Caco-2 (cell line): ENCODE measurements around the gene KIRREL3. TPM values are rescaled to one million over a fixed set of nuclear protein-coding genes. Genes with fewer than 3 reads are reported as not detected.

Experiments
- BruUV-seq: library from RNA; stranded (reverse); fragments of 400-500 nt; replicated peaks from 2 replicates; lab custom pipeline; 2021; lab: Mats Ljungman, UMichigan
- CTCF ChIA-PET: fragments of 300-600 bp; sonication (Branson Sonifier 250); formaldehyde crosslinking; loops from one replicate; lab custom pipeline; 2022; ENCODE audit warnings: antibody characterized with exemption; lab: Charles Lee
- POLR2A ChIA-PET: fragments of 300-600 bp; sonication (Branson Sonifier 250); formaldehyde crosslinking; loops from one replicate; lab custom pipeline; 2022; ENCODE audit warnings: antibody characterized with exemption; lab: Charles Lee
- DNase-seq, 2 experiments: peaks; one replicate each; pipeline versions ENCODE4 v3.0.0 to v3.0.0-alpha.2; 2020 to 2022
- H3K27me3 ChIP-seq: replicated peaks from 2 replicates; pipeline ENCODE4 v1.6.0; 2011; ENCODE audit warnings: low read length; ENCODE audit not compliant: control insufficient read depth, insufficient read depth
- H3K36me3 ChIP-seq: 2 replicates; pipeline ENCODE4 v1.5.1; 2011; ENCODE audit warnings: low read length; ENCODE audit not compliant: control insufficient read depth, insufficient read depth
- H3K4me1 ChIP-seq: fragments of 250-450 bp; sonication (Bioruptor Pico); 2 replicates; pipeline ENCODE4 v1.5.1; 2020; ENCODE audit warnings: mild to moderate bottlenecking
- H3K4me3 ChIP-seq: 2 replicates; pipeline ENCODE4 v1.5.1; 2011; ENCODE audit warnings: low read depth, mild to moderate bottlenecking, control low read depth, low read length
- H3K9me3 ChIP-seq: fragments of 250-450 bp; sonication (Bioruptor Pico); 2 replicates; pipeline ENCODE4 v1.5.1; 2020; ENCODE audit warnings: mild to moderate bottlenecking, moderate library complexity
- H3K27ac Mint-ChIP-seq: one replicate; pipeline ENCODE4 v1.8.0; 2022; ENCODE audit warnings: mixed read lengths; ENCODE audit not compliant: unreplicated experiment
- H3K27me3 Mint-ChIP-seq: one replicate; pipeline ENCODE4 v1.8.0; 2022; ENCODE audit warnings: mixed read lengths; ENCODE audit not compliant: insufficient read depth, unreplicated experiment
- H3K36me3 Mint-ChIP-seq: one replicate; pipeline ENCODE4 v1.8.0; 2022; ENCODE audit warnings: mild to moderate bottlenecking, mixed read lengths; ENCODE audit not compliant: insufficient read depth, unreplicated experiment
- H3K4me1 Mint-ChIP-seq: one replicate; pipeline ENCODE4 v1.8.0; 2022; ENCODE audit warnings: low read depth, mixed read lengths; ENCODE audit not compliant: unreplicated experiment
- H3K4me3 Mint-ChIP-seq: one replicate; pipeline ENCODE4 v1.8.0; 2022; ENCODE audit warnings: mild to moderate bottlenecking, moderate library complexity, mixed read lengths; ENCODE audit not compliant: unreplicated experiment
- H3K9me3 Mint-ChIP-seq: one replicate; pipeline ENCODE4 v1.8.0; 2022; ENCODE audit warnings: mixed read lengths; ENCODE audit not compliant: unreplicated experiment
- intact Hi-C: fragments of 100-400 bp; cut with micrococcal nuclease; formaldehyde crosslinking; loops from one replicate; pipeline ENCODE4 v1.10.0; 2022; ENCODE audit not compliant: unreplicated experiment
- total RNA-seq: library from RNA; stranded (reverse); gene quantifications from 2 replicates; pipeline ENCODE4 v1.2.3, GENCODE V29; 2022
- TF ChIP-seq, protein P1 (sequence below), 2 experiments: fragments of 200-600 bp in 1 of 2; IDR thresholded peaks; 1 replicate in 1 of 2; 2 replicates in 1 of 2; pipeline versions ENCODE4 v1.5.1 to v1.8.0; 2011 to 2022; ENCODE audit warnings: antibody characterized with exemption in 1 of 2, control low read depth in 1 of 2, inconsistent platforms in 1 of 2, low read depth in 1 of 2, low read length in 1 of 2, mild to moderate bottlenecking in 1 of 2, moderate library complexity in 1 of 2; ENCODE audit not compliant: insufficient read depth in 1 of 2, severe bottlenecking in 1 of 2, unreplicated experiment in 1 of 2

KIRREL3 gene
- total RNA-seq, 1 experiment from 2014 or later, result not detected

DNA sequence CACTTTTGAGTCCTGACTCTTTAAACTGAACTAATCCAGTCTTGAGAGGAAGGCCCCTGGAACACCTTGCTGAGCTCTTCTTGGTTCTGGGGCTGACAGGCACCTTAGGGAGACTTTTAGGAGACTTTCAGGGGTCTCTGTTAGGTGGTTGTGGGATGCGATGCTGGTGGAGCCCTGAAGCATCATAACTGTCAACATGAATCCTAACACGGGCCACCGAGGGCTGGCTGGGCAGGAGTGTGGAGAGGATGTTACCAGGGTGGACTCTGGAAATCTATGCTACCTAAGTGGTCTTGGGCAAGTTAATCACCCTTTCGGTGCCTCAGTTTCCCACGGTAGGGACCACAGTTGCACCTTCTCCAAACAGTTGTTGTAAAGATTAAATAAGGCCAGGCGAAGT is 538.6 kb downstream of the KIRREL3 start:
- H3K4me3 ChIP-seq, result no peak overlapping the region
- no peak for DNase-seq
- Mint-ChIP-seq H3K9me3 (peaks cover 11% of the 10 kb centered on the region), H3K27ac (no peak overlapping the region), H3K27me3 (peaks cover 41% of the 10 kb centered on the region), H3K36me3 (no peaks in the 10 kb centered on the region), H3K4me1 (no peaks in the 10 kb centered on the region), H3K4me3 (no peak overlapping the region)
- ChIA-PET POLR2A (no interaction called here), CTCF (interaction anchor here (1.5 kb wide), 1 partner anchor 19 kb away, joined by 4 read pairs; no protein-coding TSS in a partner anchor)
- BruUV-seq, result no TSS peak
- TF ChIP-seq, protein P1, sequence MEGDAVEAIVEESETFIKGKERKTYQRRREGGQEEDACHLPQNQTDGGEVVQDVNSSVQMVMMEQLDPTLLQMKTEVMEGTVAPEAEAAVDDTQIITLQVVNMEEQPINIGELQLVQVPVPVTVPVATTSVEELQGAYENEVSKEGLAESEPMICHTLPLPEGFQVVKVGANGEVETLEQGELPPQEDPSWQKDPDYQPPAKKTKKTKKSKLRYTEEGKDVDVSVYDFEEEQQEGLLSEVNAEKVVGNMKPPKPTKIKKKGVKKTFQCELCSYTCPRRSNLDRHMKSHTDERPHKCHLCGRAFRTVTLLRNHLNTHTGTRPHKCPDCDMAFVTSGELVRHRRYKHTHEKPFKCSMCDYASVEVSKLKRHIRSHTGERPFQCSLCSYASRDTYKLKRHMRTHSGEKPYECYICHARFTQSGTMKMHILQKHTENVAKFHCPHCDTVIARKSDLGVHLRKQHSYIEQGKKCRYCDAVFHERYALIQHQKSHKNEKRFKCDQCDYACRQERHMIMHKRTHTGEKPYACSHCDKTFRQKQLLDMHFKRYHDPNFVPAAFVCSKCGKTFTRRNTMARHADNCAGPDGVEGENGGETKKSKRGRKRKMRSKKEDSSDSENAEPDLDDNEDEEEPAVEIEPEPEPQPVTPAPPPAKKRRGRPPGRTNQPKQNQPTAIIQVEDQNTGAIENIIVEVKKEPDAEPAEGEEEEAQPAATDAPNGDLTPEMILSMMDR (IDR thresholded peaks at IDR 0.05; ENCODE audit: insufficient read depth in 1 of 2, low read depth in 1 of 2, low read length in 1 of 2, severe bottlenecking in 1 of 2, unreplicated experiment in 1 of 2), result no peak
- H3K9me3 ChIP-seq, result 0 out of 2 replicates have a peak, but pooled peaks cover 4% of the 10 kb centered on the region
- H3K27me3 ChIP-seq, result peaks cover 10% of the 10 kb centered on the region
- no peaks in the 10 kb centered on the region for H3K4me1 ChIP-seq
- H3K36me3 ChIP-seq, result no peaks in the 10 kb centered on the region
- intact Hi-C loops, result no loop called here

DNA sequence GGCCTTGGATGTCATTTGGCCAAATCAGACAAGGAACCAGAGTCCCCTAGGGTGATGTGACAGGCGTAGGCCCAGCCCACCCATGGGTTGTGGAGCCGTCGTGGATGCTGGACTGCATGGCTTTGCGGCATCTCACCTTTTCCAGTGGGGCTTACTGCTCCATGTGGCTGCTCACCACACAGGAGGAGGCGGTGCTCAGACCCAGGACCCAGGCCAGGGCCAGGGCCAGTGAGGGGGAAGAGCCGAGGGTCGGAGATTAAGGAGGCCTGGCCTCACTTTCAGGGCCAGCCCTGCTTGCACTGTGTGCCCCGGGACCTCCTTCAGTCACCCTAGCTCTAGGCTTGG is 539.5 kb downstream of the KIRREL3 start:
- H3K4me3 Mint-ChIP-seq, result no peak overlapping the region
- BruUV-seq, result no TSS peak
- TF ChIP-seq, protein P1 (IDR thresholded peaks at IDR 0.05; ENCODE audit: insufficient read depth in 1 of 2, low read depth in 1 of 2, low read length in 1 of 2, severe bottlenecking in 1 of 2, unreplicated experiment in 1 of 2), result no peak
- Histone ChIP-seq H3K27me3 (peaks cover 10% of the 10 kb centered on the region), H3K4me1 (no peaks in the 10 kb centered on the region), H3K4me3 (no peak overlapping the region), H3K9me3 (0 out of 2 replicates have a peak, but pooled peaks cover 4% of the 10 kb centered on the region), H3K36me3 (no peaks in the 10 kb centered on the region)
- peaks cover 11% of the 10 kb centered on the region for H3K9me3 Mint-ChIP-seq
- H3K27ac Mint-ChIP-seq, result no peak overlapping the region
- intact Hi-C loops, result no loop called here
- ChIA-PET POLR2A (no interaction called here), CTCF (no interaction called here)
- no peak for DNase-seq
- no peaks in the 10 kb centered on the region for H3K4me1 Mint-ChIP-seq
- peaks cover 38% of the 10 kb centered on the region for H3K27me3 Mint-ChIP-seq
- H3K36me3 Mint-ChIP-seq, result no peaks in the 10 kb centered on the region

DNA sequence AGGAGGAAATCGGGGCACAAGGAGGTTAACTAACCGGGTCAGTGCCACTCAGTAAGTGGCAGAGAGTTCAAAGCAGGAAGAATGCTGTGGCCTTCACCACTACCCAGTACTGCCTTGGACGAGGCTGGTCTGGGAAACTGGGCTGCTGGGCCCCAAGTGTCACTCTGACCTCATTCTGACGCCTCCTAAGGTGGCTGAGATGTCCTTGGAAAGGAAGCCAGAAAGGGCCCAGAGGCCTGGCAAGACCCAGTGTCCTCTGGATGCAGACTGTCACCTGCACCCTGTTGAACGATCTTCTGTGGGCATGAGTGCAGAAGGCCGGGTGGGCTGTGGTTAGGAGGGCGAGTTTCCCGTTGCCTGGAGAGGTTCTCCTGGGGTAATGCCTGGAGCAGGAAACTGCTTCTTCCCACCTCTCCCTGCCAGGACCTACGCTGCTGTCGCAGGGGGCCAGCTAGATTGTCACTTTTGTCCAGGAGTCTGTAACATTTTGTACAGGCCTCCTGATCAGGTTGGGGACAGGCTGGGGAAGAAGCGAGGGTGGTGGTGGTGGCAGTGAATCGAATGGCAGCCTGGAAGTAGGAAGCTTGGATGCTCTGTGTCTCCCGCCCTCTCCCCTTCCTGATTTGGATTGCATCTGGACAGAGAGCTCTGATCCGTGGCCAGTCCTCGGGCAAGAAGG is 540.0 kb downstream of the KIRREL3 start:
- ChIA-PET CTCF (no interaction called here), POLR2A (no interaction called here)
- Mint-ChIP-seq H3K4me1 (no peaks in the 10 kb centered on the region), H3K9me3 (peaks cover 11% of the 10 kb centered on the region), H3K27ac (no peak overlapping the region), H3K36me3 (no peaks in the 10 kb centered on the region), H3K4me3 (no peak overlapping the region), H3K27me3 (peaks cover 38% of the 10 kb centered on the region)
- TF ChIP-seq, protein P1 (IDR thresholded peaks at IDR 0.05; ENCODE audit: insufficient read depth in 1 of 2, low read depth in 1 of 2, low read length in 1 of 2, severe bottlenecking in 1 of 2, unreplicated experiment in 1 of 2), result no peak
- Histone ChIP-seq H3K4me3 (no peak overlapping the region), H3K27me3 (peaks cover 9% of the 10 kb centered on the region), H3K4me1 (no peaks in the 10 kb centered on the region), H3K36me3 (no peaks in the 10 kb centered on the region), H3K9me3 (0 out of 2 replicates have a peak, but pooled peaks cover 4% of the 10 kb centered on the region)
- intact Hi-C loops, result no loop called here
- no peak for DNase-seq
- no TSS peak for BruUV-seq
